ENCODE measurements around the gene NCOA7.

DNA sequence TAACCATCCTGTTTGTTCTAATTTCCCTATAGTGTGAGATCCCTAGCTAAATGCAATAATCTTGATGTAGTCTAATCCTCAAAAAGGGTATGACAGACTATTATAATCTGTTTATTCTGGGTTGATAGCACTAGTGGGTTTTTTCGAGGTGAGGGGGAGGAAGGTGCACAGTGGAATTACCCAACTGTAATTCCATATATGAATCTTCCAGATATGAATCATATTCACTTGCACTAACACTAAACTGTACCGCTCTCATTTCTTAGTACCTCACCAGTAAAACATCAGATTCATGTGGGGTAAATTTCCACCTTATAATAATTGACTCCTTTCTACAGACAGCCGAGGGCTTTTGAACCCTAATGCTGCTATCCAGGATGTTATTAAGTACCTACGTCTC, 16.5 kb downstream of the NCOA7 start:
- TF ChIP-seq, protein P1, sequence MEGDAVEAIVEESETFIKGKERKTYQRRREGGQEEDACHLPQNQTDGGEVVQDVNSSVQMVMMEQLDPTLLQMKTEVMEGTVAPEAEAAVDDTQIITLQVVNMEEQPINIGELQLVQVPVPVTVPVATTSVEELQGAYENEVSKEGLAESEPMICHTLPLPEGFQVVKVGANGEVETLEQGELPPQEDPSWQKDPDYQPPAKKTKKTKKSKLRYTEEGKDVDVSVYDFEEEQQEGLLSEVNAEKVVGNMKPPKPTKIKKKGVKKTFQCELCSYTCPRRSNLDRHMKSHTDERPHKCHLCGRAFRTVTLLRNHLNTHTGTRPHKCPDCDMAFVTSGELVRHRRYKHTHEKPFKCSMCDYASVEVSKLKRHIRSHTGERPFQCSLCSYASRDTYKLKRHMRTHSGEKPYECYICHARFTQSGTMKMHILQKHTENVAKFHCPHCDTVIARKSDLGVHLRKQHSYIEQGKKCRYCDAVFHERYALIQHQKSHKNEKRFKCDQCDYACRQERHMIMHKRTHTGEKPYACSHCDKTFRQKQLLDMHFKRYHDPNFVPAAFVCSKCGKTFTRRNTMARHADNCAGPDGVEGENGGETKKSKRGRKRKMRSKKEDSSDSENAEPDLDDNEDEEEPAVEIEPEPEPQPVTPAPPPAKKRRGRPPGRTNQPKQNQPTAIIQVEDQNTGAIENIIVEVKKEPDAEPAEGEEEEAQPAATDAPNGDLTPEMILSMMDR (IDR thresholded peaks at IDR 0.05): no peak
- no peak for TF ChIP-seq ZFX (IDR thresholded peaks at IDR 0.05; ENCODE audit: borderline replicate concordance)

All from 22Rv1 (cell line).